HG02973 (cell line): ENCODE data around the gene SLC22A16.

ENCODE experiments used
- ATAC-seq: cut with Tn5 transposase; IDR thresholded peaks from one replicate; pipeline ENCODE4 v1.9.1; 2021; ENCODE audit warnings: moderate library complexity; ENCODE audit not compliant: unreplicated experiment

SLC22A16 gene

GRCh38 chr6:110456694-110457093 lies 19.7 kb downstream of the SLC22A16 start:
- ATAC-seq = no peak

GRCh38 chr6:110449541-110449895 lies 26.9 kb downstream of the SLC22A16 start:
- ATAC-seq = no peak

- ATAC-seq = no peak
These were observed 27.4 kb downstream of the SLC22A16 start for GRCh38 chr6:110448846-110449540.

- ATAC-seq = no peak
These were observed 28.7 kb downstream of the SLC22A16 start for GRCh38 chr6:110447761-110448160.

GRCh38 chr6:110446405-110446804 lies 30.0 kb downstream of the SLC22A16 start:
- no peak for ATAC-seq

GRCh38 chr6:110440026-110440425 lies 36.4 kb downstream of the SLC22A16 start:
- ATAC-seq = no peak

GRCh38 chr6:110439356-110439755 lies 37.1 kb downstream of the SLC22A16 start:
- ATAC-seq = no peak

- ATAC-seq = no peak
These were observed 41.3 kb downstream of the SLC22A16 start for GRCh38 chr6:110434961-110435602.

GRCh38 chr6:110432285-110432900 lies 44.0 kb downstream of the SLC22A16 start:
- ATAC-seq = no peak

GRCh38 chr6:110430741-110431140 lies 45.7 kb downstream of the SLC22A16 start:
- no peak for ATAC-seq

- no peak for ATAC-seq
These were observed 46.2 kb downstream of the SLC22A16 start for GRCh38 chr6:110430236-110430635.

- ATAC-seq = no peak
These were observed 48.3 kb downstream of the SLC22A16 start for GRCh38 chr6:110428153-110428552.

- no peak for ATAC-seq
These were observed 50.6 kb downstream of the SLC22A16 start for GRCh38 chr6:110425816-110426215.

- no peak for ATAC-seq
These were observed 54.0 kb downstream of the SLC22A16 start for GRCh38 chr6:110422444-110422822.

- ATAC-seq = no peak
These were observed 54.5 kb downstream of the SLC22A16 start for GRCh38 chr6:110421749-110422443.

GRCh38 chr6:110419028-110419739 lies 57.2 kb downstream of the SLC22A16 start:
- no peak for ATAC-seq

GRCh38 chr6:110418594-110418993 lies 57.8 kb downstream of the SLC22A16 start:
- ATAC-seq = no peak

- no peak for ATAC-seq
These were observed 61.1 kb downstream of the SLC22A16 start, which contains the start of gene DDO for GRCh38 chr6:110415086-110415916. Gene DDO, minus strand, starts transcription at chr6:110415575. Its CDS starts 2,113 bp downstream, at chr6:110413462.

- ATAC-seq = no peak
These were observed 61.7 kb downstream of the SLC22A16 start for GRCh38 chr6:110414669-110415068.

GRCh38 chr6:110412360-110412759 lies 64.1 kb downstream of the SLC22A16 start:
- no peak for ATAC-seq
